ENCODE results near the gene HOXC13.

HOXC13 gene

GRCh38 chr12:53952871-53953734, 14.5 kb downstream of the HOXC13 start:
- no peak overlapping the region for H3K4me3 ChIP-seq (ENCODE audit: low read depth, low read length)
- TF ChIP-seq, protein P1, sequence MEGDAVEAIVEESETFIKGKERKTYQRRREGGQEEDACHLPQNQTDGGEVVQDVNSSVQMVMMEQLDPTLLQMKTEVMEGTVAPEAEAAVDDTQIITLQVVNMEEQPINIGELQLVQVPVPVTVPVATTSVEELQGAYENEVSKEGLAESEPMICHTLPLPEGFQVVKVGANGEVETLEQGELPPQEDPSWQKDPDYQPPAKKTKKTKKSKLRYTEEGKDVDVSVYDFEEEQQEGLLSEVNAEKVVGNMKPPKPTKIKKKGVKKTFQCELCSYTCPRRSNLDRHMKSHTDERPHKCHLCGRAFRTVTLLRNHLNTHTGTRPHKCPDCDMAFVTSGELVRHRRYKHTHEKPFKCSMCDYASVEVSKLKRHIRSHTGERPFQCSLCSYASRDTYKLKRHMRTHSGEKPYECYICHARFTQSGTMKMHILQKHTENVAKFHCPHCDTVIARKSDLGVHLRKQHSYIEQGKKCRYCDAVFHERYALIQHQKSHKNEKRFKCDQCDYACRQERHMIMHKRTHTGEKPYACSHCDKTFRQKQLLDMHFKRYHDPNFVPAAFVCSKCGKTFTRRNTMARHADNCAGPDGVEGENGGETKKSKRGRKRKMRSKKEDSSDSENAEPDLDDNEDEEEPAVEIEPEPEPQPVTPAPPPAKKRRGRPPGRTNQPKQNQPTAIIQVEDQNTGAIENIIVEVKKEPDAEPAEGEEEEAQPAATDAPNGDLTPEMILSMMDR (IDR thresholded peaks at IDR 0.05; ENCODE audit: low read depth, low read length): no peak

DNA sequence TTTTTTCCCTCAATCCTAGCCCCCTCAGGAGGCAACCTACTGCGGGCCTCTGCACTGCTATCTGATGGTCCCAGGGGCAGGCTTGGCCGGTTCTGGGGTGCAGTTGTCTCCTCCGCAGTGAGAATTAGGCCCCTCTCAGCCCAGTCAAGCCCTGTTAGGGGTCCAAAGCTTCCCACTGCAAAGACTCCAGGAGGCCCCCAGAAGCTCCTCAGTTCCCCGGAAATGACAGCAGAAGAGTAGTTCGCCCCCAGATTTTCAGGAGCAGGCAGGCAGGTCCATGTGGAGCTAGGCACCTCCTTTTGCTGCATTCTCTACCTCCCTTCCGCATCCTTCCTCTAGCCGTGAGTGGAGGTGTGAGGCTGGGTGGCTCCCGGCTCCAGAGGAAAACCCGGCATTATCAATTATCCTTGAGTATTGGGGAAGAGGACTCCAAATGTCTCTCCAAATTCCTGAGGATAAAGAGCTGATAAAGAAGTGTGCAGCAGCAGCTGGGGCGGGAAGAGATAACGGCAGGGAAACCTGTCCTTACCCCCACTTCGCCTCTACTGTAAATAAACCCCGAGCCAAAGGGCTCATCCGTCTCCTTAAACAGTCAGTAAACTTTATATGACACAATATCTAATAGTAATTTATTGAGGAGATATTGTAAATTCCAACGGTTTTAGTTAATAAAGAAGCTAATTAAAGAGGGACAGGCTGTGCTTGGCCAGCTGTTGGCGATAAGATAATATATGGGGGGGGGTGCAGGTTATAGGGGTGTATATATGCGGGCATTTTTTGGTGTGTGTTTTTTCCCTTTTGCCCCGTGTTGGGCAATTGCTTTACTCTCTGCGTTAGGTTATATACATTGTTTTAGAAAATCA, 15.4 kb downstream of the HOXC13 start:
- TF ChIP-seq, protein P1 (IDR thresholded peaks at IDR 0.05; ENCODE audit: low read depth, low read length): no peak
- H3K4me3 ChIP-seq (ENCODE audit: low read depth, low read length): no peak overlapping the region

GRCh38 chr12:53954694-53955035, 16.0 kb downstream of the HOXC13 start, which contains the start of gene HOXC12:
TSS of gene HOXC12 (plus strand) at chr12:53954903. CDS start at chr12:53954930, 27 bp downstream.
- no peak within 1 kb of the TSS for H3K4me3 ChIP-seq (ENCODE audit: low read depth, low read length)
- TF ChIP-seq, protein P1 (IDR thresholded peaks at IDR 0.05; ENCODE audit: low read depth, low read length): no peak

DNA sequence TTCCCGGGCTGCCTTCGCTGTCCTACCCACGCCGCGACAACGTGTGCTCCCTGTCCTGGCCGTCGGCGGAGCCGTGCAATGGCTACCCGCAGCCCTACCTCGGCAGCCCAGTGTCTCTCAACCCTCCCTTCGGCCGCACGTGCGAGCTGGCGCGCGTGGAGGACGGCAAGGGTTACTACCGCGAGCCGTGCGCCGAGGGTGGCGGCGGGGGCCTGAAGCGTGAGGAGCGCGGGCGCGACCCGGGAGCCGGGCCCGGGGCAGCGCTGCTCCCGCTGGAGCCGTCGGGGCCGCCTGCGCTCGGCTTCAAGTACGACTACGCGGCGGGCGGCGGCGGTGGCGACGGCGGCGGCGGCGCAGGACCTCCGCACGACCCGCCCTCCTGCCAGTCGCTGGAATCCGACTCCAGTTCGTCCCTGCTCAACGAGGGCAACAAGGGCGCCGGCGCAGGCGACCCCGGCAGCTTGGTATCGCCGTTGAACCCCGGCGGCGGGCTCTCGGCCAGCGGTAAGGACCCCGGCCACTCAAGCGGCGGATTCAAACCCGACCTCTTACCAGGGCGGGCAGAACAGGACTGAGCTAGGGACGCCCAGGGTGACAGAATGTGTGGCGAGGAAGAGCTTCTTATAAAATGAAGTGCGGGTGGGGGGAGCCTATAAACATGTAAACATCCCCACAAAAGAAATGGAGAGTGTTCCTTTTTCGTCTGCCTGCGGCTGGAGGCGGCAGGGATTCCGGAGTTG, 16.6 kb downstream of the HOXC13 start:
- H3K4me3 ChIP-seq (ENCODE audit: low read depth, low read length): no peak overlapping the region

GRCh38 chr12:53955776-53956250, 17.2 kb downstream of the HOXC13 start:
- no peak overlapping the region for H3K4me3 ChIP-seq (ENCODE audit: low read depth, low read length)
- TF ChIP-seq, protein P1 (IDR thresholded peaks at IDR 0.05; ENCODE audit: low read depth, low read length): no peak

More for the DNA sequence above, 16.6 kb downstream of the HOXC13 start:
- TF ChIP-seq, protein P1 (IDR thresholded peaks at IDR 0.05; ENCODE audit: low read depth, low read length): no peak

DNA sequence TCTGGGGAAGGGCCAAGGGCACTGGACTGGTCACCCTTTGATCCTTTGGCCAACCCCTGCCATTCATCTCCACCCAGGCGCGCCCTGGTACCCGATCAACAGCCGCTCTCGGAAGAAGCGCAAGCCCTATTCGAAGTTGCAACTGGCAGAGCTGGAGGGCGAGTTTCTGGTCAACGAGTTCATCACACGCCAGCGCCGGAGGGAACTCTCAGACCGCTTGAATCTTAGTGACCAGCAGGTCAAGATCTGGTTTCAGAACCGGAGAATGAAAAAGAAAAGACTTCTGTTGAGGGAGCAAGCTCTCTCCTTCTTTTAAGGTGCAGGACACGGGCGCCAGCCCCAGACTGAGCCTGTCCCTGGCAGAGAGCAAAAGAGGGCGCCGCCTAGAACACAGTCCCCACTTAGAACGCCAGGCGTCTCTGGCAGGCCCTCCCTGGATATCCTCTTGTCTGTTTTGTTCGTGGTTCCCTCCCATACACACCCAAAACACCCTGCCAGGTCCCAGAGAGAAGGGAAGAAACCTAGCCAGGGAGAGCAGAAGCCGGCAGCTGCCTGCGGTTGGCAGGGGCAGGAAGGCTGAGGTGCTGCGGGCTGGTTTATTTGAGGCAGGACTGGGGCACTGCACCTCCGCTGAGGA, 17.7 kb downstream of the HOXC13 start:
- H3K4me3 ChIP-seq (ENCODE audit: low read depth, low read length): no peak overlapping the region
- TF ChIP-seq, protein P1 (IDR thresholded peaks at IDR 0.05; ENCODE audit: low read depth, low read length): no peak

Measured in WI38 (cell line).